AG10803 (cell line): ENCODE results near the gene PKP3.

Source experiments
- DNase-seq: peaks from one replicate; pipeline ENCODE4 v3.0.0; 2010; ENCODE audit warnings: low read depth
- H3K4me3 ChIP-seq: 2 replicates; pipeline ENCODE4 v1.5.1; 2011; ENCODE audit warnings: mild to moderate bottlenecking, low read length, control low read depth
- CTCF ChIP-seq: conservative IDR thresholded peaks from 2 replicates; pipeline ENCODE4 v1.5.1; 2011; ENCODE audit warnings: mild to moderate bottlenecking, low read length, control low read depth, inconsistent platforms

Gene PKP3

GRCh38 chr11:444396-445144, 50.6 kb downstream of the PKP3 start:
- H3K4me3 ChIP-seq: no peak overlapping the region; the same call in 1 of the 2 replicates
- TF ChIP-seq CTCF: no peak
- peak; percentile 36 for DNase-seq

GRCh38 chr11:445765-446588, 52.0 kb downstream of the PKP3 start:
- no peak overlapping the region for H3K4me3 ChIP-seq
- DNase-seq: no peak
- no peak for TF ChIP-seq CTCF

- DNase-seq: no peak
- H3K4me3 ChIP-seq: no peak overlapping the region
- TF ChIP-seq CTCF: no peak
These were observed 52.9 kb downstream of the PKP3 start for GRCh38 chr11:446891-447290.

GRCh38 chr11:447923-448731, 54.1 kb downstream of the PKP3 start:
- peak; percentile 86 for TF ChIP-seq CTCF
- DNase-seq: peak; percentile 85
- peak overlapping the region; percentile 78 for H3K4me3 ChIP-seq

- H3K4me3 ChIP-seq: peak within 1 kb of the TSS; percentile 81
- TF ChIP-seq CTCF: no peak
These were observed 56.1 kb downstream of the PKP3 start, which contains the start of gene PTDSS2 for GRCh38 chr11:449889-450808. PTDSS2 (plus strand) TSS chr11:450279; CDS start chr11:450456, 177 bp downstream.

DNA sequence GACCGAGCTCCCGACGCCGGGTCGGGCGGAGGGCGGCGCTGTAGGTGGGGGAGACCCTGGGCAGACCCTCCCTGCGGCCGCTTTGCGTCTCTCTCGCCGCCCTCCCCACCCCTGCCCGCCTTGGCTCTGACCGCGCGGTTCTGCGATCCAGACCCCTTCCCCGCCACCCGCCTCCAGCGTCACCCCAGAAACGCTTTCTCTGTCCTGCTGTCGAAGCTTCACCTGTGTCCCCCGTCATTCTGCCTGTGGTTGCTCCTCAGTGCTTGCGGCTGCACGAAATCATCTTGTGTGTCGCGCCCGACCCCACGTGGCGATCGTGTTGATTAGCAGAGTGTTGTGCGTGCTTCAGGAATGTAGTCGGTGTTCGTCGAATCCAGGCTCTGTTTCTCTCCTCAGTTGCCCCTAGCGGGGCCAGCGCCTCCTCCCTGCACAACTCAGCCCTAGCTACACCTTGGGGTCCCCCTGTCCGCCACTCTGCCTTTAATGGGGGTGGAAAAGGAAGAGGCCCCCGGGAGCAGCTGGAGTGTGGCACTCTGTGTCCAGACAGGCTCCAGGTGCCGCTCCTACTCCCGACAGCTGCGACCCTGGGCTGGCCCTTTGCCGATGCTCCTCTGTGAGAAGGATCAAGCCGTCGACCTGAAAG, 56.9 kb downstream of the PKP3 start:
- DNase-seq: peak; percentile 66
- peak overlapping the region; percentile 81 for H3K4me3 ChIP-seq
- TF ChIP-seq CTCF: peak; percentile 25

More at GRCh38 chr11:449889-450808, 56.1 kb downstream of the PKP3 start, which contains the start of gene PTDSS2:
- peak; percentile 94 for DNase-seq
